Cardiac muscle cell (in vitro differentiated cells and primary cell): ENCODE measurements around the gene SUSD1. TPM values are rescaled to one million over a fixed set of nuclear protein-coding genes. Genes with fewer than 3 reads are reported as not detected.
"Not testable (repeated sequence)": the region's sequence is repeated elsewhere in the genome, so short reads cannot be mapped to it uniquely, and the experiment has no call there.

ENCODE experiments used
- DNase-seq, 2 donors: peaks; one replicate each; pipeline versions ENCODE4 v3.0.0 to v3.0.0-alpha.2; 2010 to 2017; ENCODE audit warnings: low read depth in 1 of 2, low spot score in 1 of 2
- H3K27ac ChIP-seq: fragments of 200-600 bp; sonication (generic); 2 replicates; pipeline ENCODE4 v1.5.1; 2016
- H3K27me3 ChIP-seq: fragments of 200-600 bp; sonication (generic); 2 replicates; pipeline ENCODE4 v1.6.0; 2016; ENCODE audit warnings: control low read depth
- H3K36me3 ChIP-seq: fragments of 200-600 bp; sonication (generic); 2 replicates; pipeline ENCODE4 v1.5.1; 2016; ENCODE audit warnings: control low read depth
- H3K4me1 ChIP-seq: fragments of 200-600 bp; sonication (generic); 2 replicates; pipeline ENCODE4 v1.8.1; 2017; ENCODE audit warnings: low read depth, mild to moderate bottlenecking, mixed run types
- H3K4me3 ChIP-seq: fragments of 200-600 bp; sonication (generic); 2 replicates; pipeline ENCODE4 v1.5.1; 2016; ENCODE audit warnings: mild to moderate bottlenecking
- H3K9me3 ChIP-seq: fragments of 200-600 bp; sonication (generic); 2 replicates; pipeline ENCODE4 v1.5.1; 2017; ENCODE audit warnings: low read depth, mild to moderate bottlenecking, control low read depth
- polyA plus RNA-seq: library from polyadenylated mRNA; unstranded; fragments of >200 nt; fragmentation: Nextera tagmentation; extraction: Ambion mirVana; gene quantifications from 2 replicates; pipeline ENCODE4 v1.2.1, GENCODE V29; 2016
- total RNA-seq: library from RNA; depleted of rRNA; stranded (reverse); fragments of >200 nt; gene quantifications from 2 replicates; pipeline ENCODE4 v1.2.3, GENCODE V29; 2016
- TF ChIP-seq, protein P1 (sequence below): IDR thresholded peaks from 2 replicates; pipeline ENCODE4 v1.5.1; 2012; ENCODE audit warnings: low read depth, mild to moderate bottlenecking, low read length

SUSD1 gene
- total and polyA plus RNA-seq, 2 experiments from 2014 or later: 9.7 to 15.2 TPM

DNA sequence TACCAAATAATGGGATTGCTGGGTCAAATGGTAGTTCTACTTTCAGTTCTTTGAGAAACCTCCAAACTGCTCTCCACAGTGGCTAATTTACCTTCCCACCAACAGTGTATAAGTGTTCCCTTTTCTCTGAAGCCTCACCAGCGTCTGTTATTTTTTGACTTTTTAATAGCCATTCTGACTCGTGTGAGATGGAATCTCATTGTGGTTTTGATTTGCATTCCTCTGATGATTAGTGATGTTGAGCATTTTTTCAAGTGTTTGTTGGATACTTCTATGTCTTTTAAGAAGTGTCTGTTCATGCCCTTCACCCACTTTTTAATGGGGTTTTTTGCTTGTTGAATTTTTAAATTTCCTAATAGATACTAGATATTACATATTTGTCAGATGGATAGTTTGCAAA is 28.4 kb upstream of the SUSD1 start:
- no peak overlapping the region for H3K27ac ChIP-seq
- DNase-seq: peak in 1 of 2 donors; percentile 58
- H3K4me1 ChIP-seq: no peaks in the 10 kb centered on the region
- no peaks in the 10 kb centered on the region for H3K36me3 ChIP-seq
- no peaks in the 10 kb centered on the region for H3K9me3 ChIP-seq
- H3K4me3 ChIP-seq: no peak overlapping the region
- no peaks in the 10 kb centered on the region for H3K27me3 ChIP-seq
- TF ChIP-seq, protein P1, sequence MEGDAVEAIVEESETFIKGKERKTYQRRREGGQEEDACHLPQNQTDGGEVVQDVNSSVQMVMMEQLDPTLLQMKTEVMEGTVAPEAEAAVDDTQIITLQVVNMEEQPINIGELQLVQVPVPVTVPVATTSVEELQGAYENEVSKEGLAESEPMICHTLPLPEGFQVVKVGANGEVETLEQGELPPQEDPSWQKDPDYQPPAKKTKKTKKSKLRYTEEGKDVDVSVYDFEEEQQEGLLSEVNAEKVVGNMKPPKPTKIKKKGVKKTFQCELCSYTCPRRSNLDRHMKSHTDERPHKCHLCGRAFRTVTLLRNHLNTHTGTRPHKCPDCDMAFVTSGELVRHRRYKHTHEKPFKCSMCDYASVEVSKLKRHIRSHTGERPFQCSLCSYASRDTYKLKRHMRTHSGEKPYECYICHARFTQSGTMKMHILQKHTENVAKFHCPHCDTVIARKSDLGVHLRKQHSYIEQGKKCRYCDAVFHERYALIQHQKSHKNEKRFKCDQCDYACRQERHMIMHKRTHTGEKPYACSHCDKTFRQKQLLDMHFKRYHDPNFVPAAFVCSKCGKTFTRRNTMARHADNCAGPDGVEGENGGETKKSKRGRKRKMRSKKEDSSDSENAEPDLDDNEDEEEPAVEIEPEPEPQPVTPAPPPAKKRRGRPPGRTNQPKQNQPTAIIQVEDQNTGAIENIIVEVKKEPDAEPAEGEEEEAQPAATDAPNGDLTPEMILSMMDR: no peak

DNA sequence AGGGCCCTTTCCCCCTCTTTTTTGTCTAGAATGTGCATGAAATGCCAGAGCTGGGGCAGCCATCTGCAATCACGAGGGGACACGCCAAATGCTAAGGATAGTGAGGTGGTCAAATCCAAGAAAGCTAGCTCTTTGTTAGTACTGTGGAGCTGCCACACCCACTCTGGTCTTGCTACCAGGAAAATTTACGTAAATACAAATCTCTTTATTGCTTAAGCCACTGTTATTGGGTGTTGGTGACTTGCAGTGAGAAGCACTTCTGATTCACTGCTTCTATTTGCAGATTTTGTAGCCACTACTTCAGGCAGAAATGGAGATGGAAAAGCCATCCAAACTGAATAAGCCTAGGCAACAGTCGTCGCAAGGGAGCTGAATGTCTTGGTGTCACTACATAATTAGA is 25.6 kb upstream of the SUSD1 start:
- Histone ChIP-seq H3K27me3 (no peaks in the 10 kb centered on the region), H3K27ac (no peak overlapping the region), H3K36me3 (no peaks in the 10 kb centered on the region), H3K4me3 (no peak overlapping the region), H3K4me1 (no peaks in the 10 kb centered on the region), H3K9me3 (no peaks in the 10 kb centered on the region)
- TF ChIP-seq, protein P1: no peak
- DNase-seq: no peak

DNA sequence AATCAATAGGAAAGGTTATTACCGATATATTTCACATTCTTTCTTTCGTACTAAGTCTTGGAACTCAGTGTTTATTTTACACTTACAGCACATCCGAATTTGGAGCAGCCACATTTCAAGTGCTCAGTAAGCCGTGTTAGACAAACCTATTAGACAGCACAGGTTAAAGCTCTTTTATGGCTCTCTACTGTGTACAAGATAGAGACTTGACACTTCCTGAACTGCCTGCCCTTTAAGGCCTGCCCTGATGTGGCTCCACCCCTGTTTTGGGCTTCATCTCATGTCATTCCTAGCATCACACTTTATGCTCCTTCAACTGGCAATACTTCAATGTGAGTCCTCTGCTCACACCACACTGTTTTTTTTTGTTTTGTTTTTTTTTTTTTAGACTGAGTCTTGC is 23.5 kb upstream of the SUSD1 start:
- TF ChIP-seq, protein P1: no peak
- DNase-seq: no peak
- no peaks in the 10 kb centered on the region for H3K27me3 ChIP-seq
- no peak overlapping the region for H3K27ac ChIP-seq
- no peaks in the 10 kb centered on the region for H3K4me1 ChIP-seq
- no peaks in the 10 kb centered on the region for H3K9me3 ChIP-seq
- H3K36me3 ChIP-seq: no peaks in the 10 kb centered on the region
- no peak overlapping the region for H3K4me3 ChIP-seq

DNA sequence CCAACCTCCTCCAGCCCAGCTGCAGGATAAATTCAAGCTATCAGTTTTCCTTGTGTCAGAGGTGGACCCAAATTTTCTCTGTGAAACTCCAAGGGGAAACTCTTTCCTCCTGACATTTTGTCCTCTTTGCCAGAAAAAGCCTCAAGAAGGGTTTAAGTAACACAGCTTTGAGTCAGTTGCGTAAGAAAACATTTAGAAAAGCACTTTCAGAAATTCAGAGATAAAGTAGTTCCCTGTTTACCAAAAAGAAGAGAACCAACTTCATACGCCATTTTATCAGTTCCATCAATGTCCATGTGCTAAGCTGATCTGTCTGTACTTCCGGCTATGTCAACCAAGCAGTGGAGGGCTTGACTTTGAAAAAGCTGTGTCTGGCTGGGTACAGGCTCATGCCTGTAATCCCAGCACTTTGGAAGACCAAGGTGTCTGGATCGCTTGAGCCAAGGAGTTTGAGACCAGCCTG is 19.9 kb upstream of the SUSD1 start:
- TF ChIP-seq, protein P1: no peak
- H3K27me3 ChIP-seq: no peaks in the 10 kb centered on the region
- peak in 1 of 2 donors; percentile 79 for DNase-seq
- no peak overlapping the region for H3K4me3 ChIP-seq
- H3K27ac ChIP-seq: no peak overlapping the region
- no peaks in the 10 kb centered on the region for H3K9me3 ChIP-seq
- no peaks in the 10 kb centered on the region for H3K4me1 ChIP-seq
- H3K36me3 ChIP-seq: no peaks in the 10 kb centered on the region

DNA sequence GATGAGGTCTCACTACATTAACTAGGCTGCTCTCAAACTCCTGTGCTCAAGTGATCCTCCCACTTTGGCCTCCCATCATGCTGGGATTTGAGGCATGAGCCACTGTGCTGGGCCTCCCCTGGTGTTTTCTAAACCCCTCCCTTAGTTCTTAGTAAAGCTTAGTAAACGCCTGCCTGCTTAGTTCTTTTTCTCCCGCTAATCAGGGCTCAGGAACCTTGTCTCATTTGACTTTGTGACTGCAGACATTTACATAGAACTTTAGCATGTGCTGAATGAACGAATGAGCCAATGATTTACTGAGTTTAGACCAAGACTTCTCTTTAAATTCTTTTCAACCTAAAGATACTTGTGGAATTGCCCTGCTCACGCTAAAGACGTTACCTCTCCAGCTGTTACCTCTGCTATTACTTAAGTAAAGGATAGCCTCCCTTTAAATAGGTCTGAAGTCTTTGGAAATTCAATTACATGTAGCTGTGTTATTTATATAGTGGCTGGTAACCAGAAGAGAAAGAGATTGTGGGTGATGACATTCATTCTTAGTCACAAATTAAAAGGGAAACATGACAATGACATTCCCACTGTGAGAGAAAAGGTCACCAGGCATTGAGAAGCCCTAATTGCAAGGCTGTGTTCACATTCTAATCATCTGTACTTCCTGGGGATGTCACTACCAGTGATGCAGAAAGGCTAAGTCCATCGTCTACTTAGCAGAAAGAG is 18.6 kb upstream of the SUSD1 start:
- no peak for DNase-seq
- H3K4me3 ChIP-seq: no peak overlapping the region
- no peaks in the 10 kb centered on the region for H3K36me3 ChIP-seq
- no peaks in the 10 kb centered on the region for H3K4me1 ChIP-seq
- H3K27me3 ChIP-seq: no peaks in the 10 kb centered on the region
- TF ChIP-seq, protein P1: no peak
- H3K27ac ChIP-seq: no peak overlapping the region
- H3K9me3 ChIP-seq: no peaks in the 10 kb centered on the region

DNA sequence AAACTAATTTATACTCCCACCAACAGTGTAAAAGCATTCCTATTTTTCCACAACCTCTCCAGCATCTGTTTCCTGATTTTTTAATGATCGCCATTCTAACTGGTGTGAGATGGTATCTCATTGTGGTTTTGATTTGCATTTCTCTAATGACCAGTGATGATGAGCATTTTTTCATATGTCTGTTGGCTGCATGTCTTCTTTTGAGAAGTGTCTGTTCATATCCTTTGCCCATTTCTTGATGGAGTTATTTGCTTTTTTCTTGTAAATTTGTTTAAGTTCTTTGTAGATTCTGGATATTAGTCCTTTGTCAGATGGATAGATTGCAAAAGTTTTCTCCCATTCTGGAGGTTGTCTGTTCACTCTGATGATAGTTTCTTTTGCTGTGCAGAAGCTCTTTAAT is 15.2 kb upstream of the SUSD1 start:
- not testable (repeated sequence) for H3K4me3 ChIP-seq, H3K36me3 ChIP-seq, DNase-seq, H3K27ac ChIP-seq, H3K27me3 ChIP-seq, H3K9me3 ChIP-seq, H3K4me1 ChIP-seq
